NCI-H146 treated with DMSO at 0.1 percent for 48 hours (cell line): ENCODE measurements around the gene CASP9.
"Not testable (repeated sequence)": the region's sequence is repeated elsewhere in the genome, so short reads cannot be mapped to it uniquely, and the experiment has no call there.

Experiments
- DNase-seq: peaks from one replicate; lab custom pipeline; 2025; ENCODE audit not compliant: unreplicated experiment; lab: John Stamatoyannopoulos, UW

CASP9 gene

DNA sequence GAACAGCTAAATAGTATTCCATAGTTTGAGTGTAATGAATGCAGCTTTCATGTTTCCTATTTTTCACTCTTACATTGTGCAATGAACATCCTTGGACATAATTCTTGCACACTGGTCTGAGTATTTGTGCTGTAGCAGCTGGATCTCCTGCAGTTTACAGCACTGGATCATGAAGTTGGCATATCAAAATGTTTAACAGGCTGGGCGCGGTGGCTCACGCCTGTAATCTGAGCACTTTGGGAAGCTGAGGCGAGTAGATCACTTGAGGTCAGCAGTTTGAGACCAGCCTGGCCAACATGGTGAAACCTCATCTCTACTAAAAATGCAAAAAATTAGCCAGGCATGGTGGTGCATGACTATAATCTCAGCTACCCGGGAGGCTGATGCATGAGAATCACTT lies 52.9 kb downstream of the CASP9 start:
- DNase-seq: not testable (repeated sequence)

DNA sequence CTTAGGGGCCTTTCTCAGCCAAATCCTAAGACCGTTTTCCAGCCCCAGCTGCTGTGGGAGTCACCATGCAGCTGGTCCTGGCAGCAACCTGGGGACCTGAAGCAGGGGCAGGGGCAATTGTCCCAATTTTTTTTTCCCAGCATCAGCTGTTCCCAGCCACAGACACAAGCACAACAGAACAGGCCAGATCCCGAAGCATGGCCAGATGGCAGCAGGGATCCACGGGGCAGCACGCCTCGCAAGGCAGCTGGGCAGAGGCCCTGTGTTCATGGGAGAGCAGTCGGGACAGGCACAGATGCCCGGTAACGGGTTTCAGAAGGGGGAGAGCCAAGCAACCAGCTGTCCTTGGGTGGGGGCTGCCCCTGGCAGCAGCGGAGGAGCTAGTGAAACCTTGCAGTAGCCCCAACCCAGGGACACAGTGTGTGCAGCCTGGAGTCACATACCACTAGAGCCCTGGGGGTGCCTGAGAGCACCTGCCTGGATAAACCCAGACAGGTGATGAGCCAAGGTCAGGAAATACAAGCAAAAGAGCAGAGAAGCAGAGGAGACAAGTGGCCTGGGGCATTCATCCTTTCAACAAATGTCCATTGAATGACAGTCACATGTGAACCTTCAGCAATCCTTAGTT lies 54.1 kb downstream of the CASP9 start:
- peak; percentile 36 for DNase-seq

DNA sequence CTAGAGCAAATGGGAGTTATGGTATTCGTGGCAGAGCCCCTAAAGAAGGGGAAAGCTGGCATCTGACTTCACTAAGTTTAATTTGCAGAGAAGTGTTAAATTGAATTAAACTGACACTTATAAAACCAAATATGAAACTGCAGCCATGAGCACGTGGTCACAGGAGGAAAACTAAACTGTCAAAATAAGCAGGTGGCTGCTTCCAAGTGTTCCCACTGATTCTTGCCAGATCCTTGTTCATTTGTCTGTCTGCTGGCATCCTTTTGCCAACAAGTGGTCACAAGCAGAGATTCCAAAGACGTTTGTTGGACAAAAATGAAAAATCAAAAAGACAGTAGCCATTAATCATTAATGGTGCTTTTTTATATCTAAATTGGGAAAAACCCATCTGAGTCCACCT lies 54.7 kb downstream of the CASP9 start:
- no peak for DNase-seq

DNA sequence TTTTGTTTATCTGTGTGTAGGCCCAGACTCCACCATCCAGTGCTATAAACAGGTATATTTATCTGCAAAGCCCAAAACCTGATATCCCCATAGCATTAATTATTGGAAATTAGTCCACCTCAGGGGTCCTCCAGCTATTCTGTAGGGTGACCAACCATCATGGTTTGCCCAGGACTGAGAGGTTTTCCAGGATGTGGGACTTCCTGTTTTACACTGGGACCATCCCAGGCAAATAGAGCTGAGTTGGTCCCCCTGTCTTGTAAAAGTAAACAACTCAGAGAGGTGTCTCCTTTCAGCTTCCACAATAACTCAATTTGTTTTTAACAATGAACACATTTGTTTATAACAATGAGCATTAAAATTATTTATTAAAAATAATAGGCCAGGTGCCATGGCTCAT lies 55.9 kb downstream of the CASP9 start:
- no peak for DNase-seq

DNA sequence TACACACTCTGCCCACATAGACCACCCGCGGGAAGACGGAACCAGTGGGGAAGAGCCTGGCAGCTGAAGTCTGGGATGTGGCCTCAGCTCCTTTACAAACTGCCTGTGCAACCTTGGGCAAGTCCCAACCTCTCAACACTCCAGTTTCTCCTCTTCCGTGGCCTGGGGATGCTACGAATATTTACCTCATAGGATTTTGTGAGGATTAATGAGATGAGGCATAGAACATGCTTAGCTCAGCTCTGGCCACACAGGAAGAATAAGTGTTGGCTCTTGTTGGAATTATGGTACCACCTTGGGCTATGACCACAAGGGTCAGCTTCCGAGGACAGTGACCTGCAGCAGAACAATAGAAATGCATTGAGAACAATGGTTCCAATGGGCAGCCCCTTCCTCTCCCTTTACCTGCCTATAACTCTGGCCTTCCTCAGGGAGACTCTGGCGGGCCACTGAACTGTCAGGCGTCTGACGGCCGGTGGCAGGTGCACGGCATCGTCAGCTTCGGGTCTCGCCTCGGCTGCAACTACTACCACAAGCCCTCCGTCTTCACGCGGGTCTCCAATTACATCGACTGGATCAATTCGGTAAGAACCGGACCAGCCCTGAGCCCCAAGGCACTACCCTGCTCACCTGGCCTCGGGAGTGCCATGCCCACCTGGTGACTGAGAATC lies 56.9 kb downstream of the CASP9 start:
- not testable (repeated sequence) for DNase-seq

DNA sequence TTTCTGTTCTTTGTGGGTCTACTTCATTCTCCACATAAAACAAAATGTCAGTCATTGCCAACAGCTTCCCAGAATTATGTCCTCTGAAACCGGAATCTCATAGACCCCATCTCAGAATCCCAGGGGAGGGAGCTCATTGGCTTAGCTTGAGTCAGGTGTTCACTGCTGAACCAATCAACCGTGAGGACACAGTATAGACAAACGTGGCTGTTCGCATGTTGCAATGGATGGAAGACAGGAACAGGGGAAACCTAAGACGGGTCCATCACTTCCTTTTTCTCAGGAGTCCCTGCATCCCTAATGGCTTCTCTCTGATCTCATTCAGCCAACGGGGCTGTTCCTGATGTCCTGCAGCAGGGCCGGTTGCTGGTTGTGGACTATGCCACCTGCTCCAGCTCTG lies 58.3 kb downstream of the CASP9 start:
- no peak for DNase-seq

DNA sequence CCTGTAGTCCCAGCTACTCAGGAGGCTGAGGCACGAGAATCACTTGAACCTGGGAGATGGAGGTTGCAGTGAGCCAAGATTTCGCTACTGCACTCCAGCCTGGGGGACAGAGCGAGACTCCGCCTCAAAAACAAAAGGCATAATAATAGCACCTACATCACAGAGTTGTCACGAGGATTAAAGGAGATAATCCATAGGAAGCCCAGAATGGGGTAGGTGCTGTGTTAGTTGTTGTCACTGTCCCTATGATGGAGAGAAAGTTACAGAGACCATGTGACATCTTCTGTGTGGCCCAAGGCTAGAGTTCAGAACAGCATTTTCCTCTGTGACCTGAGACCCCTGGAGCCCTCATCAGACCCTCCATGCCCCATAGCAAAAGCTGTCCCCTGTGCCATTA lies 60.1 kb downstream of the CASP9 start:
- DNase-seq: not testable (repeated sequence)

DNA sequence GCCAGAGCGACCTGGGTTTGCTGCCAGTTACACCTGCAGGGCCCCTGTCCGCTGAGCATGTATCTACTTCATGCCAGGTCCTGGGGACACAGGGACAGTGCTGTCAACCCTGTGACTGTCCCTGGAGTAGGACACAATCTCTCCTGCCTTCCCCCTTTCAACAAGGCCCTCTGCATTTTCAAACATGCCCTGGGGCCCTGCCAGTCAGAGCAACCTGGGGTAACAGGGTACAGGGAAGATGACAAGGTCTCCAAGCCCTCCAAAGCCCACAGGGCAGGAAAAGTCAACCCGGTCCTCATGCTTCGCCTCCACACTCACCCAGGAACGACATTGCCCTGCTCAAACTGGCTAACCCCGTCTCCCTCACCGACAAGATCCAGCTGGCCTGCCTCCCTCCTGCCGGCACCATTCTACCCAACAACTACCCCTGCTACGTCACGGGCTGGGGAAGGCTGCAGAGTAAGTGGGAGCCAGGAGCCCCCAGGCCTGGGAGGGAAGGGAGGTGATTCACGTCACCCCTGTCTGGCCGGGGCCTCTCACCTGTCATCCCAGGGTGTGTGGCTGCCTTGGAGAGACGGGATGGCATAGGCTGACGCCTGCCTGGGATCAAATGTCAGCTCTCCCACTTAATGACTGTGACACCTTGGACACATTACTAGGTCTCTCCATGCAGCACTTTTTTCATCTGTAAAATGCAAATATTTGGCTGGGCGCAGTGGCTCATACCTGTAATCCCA lies 60.8 kb downstream of the CASP9 start:
- peak; percentile 38 for DNase-seq

DNA sequence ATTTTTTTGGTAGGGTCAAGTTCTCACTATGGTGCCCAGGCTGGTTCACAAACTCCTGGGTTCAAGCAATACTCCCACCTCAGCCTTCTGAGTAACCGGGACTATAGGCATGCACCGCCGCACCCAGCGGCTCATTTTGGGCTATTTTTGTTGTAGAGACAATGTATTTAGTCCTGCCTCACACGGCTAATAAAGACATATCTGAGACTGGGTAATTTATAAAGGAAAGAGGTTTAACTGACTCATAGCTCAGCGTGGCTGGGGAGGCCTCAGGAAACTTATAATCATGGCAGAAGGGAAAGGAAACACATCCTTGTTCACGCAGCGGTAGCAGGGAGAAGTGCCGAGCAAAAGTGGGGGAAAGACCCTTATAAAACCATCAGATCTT lies 63.3 kb downstream of the CASP9 start:
- DNase-seq: no peak

DNA sequence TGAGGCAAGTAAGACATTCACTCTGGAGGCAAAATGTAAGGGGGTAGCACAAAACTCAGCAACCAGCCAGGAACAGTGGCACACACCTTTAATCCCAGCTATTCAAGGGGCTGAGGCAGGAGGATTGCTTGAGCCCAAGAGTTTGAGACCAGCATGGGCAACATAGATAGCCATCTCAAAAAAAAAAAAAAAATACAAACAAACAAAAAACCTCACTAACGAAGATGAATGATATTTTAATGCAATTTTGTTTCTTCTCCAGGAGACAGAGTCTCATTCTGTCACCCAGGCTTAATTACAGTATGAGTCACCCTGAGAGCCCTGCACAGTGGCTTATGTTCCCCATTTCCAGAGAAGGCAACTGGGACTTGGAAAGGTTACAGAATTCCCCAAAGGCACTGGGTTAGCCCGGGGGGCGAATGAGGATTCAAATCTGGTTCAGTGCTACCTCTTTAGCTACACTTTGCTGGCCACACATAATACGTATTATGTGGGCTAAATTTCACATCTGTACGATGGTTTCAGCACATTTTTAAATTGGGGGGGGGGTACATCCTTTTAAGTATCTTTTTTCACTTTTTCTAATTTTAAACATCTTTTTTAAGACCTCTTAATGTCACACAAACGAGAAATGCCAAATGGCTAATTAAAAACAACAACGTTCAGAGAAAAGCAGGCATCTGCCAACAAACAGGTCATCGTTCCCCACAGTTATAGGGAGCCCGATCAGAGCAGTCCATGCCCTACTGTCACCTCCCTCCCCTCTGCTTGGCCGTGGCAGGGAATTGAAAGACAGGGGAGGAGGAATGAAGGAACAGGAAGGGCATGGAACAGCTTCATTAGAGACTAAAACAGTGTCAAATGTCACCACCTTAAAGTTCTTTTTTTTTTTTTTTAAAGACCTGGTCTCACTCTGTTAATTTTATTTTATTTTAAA lies 64.0 kb downstream of the CASP9 start:
- no peak for DNase-seq

DNA sequence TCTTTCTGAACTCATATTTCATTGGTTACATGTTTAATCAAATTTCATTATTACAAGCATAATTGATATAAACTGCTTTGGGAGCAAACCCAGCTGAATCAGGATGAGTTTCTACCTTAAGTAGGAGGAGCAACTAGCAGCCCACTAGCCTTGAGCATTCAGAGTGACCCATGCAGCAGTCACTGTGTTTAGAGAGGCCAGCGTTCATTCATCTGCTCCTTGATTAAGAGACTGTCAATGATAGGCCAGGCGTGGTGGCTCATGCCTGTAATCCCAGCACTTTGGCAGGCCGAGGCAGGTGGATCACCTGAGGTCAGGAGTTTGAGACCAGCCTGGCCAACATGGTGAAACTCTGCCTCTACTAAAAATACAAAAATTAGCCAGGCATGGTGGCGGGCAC lies 65.6 kb downstream of the CASP9 start:
- not testable (repeated sequence) for DNase-seq

DNA sequence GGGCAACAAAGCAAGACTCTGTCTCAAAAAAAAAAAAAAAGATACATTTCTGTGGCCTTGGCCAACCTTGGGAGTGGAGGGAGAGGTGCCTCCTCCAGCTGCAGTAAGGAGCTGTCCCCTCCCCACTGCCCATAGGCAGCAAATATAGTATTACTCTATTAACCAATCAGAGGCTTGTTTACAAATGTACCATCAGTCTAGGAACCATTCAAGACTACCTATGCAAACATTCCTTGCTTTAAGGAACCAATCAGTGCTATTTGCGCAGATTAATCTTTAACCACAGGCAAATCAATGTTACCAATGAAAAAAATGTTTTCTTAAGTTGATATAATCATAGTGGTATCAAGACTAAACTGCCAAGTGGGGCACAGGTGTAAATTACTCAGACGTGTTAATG lies 66.4 kb downstream of the CASP9 start:
- no peak for DNase-seq

DNA sequence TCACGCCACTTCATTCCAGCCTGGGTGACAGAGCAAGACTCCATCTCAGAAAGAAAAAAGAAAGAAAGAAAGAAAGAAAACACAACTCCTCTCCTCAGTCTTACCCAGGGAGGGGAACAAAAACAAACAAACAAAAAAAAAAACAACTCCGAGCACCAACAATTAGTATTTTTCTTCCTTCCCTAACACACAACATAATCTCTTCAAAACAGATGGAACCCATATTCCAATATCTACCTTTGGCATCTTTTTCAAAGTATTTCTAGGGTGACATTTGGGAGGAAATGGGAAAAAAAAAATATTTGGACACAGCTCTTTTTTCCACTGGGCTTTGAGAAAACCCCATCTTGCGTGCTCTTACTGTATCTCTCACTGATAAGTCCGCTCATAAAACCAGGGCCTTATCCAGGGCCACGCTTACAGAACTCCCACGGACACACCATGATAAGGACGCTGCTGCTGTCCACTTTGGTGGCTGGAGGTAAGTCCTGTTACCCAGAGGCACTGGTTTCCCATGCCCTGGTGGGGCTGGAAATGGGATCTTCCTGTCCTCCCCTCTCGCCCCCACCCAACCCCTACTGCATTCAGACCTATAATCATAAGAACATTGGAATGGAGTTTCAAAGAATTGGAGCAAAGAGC lies 67.6 kb downstream of the CASP9 start, which contains the start of gene CELA2A:
TSS of gene CELA2A (plus strand) at position 420 of the 642 bp plus-strand sequence. CDS start at position 442, 22 bp downstream.
- no peak for DNase-seq

DNA sequence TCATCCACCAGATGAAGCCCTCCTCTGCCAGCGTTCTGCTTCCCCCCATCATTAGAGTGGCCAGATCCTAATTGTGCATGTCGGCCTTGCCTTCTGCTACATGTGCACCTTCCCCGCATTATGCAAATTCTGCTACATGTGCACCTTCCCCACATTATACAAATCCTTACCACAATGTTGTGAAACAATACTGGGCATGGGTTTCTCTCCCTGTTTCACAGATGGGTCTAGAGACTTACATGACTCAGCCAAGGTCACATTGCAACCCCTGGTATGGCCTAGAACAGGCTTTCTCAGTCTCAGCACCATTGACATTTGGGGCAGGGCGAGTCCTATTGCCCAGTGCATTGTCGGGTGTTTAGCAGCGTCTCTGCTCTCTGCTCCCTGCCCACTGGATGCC lies 68.5 kb downstream of the CASP9 start:
- DNase-seq: no peak

DNA sequence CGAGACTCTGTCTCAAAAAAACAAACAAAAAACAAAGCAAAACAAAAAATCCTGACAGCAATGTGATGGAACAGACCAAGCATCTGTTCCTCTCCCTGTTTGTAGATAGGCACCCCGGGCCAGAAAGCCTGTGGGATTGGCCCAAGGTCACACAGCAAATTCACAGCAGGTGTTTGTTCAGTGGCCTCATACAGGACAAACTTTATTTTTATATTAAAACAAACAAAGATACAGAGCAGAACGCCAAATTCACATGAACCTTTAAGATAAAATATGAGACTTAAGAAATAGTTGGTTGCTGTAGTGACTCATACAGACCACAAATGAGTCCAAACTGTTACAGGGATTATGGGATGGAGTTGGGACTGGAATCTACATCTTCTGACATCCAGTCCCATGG lies 69.8 kb downstream of the CASP9 start:
- DNase-seq: no peak

DNA sequence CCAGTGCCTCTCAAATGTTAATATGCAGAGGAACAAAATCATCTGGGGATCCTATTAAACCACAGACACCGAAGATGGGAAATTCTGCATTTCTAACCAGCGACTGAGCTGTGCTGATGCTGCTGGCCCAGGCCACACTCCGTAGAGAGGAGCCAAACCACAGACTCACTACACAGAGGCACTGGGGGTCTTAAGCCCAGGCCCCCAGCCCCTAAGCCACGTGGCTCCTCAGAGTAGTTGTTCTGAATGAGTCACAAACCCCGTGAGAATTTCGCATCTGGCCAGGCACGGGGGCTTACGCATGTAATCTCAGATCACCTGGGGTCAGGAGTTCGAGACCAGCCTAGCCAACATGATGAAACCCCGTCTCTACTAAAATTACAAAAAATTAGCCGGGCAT lies 70.3 kb downstream of the CASP9 start:
- no peak for DNase-seq

DNA sequence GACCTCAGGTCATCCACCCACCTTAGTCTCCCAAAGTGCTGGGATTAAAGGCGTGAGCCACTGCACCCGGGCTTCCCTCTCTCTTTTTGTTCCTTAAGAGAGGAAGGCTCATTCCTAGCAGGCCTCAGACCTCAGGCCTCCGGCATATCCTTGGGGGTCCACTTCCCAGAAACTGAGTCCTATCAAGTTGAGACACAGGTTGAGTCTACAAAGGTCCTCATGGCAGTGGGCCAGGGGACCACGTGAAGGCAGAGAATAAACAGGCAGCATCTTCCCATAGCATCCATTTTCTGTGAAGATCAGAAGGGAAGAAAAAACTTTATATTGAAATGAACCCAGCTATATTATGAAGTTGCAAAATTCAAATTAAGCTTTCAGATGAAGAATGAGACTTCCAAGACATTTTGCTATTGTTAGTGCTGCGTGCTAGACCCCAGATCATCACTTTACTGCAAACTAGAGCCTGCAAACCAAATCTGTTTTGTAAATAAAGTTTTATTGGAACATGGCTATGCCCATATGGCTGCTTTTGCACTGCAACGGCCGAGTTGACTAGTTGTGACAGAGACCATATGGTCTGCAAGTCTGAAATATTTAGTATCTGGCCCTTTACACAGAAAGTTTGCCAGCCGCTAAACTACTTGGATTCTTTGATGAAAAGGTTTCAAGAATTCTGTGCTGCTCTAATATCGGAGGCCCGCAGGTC lies 71.0 kb downstream of the CASP9 start:
- no peak for DNase-seq

DNA sequence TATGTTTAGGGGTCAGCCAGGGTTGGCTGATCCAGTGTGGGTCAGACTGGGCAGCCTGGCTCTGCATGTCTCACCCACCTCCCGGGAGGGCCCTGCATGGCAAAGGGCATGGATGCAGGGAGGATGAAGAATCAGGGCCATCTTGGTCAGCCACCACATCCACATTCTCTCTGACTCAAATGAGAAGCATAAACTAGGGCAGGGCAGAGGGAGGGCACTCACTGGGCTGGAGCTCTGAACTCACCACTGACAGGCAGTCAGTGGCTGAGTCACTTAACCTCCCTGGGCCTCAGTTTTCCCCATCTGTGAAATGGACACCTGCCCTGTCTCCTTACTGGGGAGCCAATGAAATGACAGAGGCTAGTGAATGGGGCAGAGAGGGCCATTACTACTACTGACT lies 71.8 kb downstream of the CASP9 start:
- no peak for DNase-seq

DNA sequence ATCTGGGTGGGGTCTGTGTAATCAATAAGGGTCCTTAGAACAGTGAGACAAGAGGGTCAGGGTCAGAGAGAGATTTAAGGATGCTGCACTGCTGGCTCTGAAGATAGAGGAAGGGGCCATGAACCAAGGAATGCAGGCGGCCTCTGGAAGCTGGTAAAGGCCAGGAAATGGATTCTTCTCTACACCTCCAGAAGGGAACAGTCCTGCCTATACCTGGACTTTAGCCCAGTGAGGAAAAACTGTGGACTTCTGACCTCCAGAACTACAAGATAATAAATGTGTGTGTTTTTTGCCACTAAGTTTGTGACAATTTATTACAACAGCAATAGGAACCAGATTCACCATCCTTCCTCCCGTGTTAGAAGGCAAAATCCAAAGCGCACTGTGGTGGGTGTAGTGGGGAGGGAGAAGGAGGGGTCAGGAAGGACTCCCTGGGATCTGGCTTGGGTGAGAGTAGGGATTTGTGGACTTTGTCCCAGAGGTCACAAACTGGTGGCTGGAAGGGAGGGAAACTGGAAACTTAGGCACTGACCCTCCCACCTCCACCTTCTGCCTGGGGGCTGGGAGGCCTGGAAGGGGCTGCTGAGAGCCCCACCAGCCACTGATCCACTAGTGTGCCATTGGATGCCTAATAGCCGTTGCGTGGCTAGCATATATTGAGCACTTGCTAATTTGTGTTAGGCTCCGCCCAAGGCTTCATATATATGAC lies 72.8 kb downstream of the CASP9 start:
- no peak for DNase-seq
